ENCODE results near the gene HSD17B4.

Gene HSD17B4

GRCh38 chr5:119435436-119436132 is 16.7 kb upstream of the HSD17B4 start:
- peak; percentile 44 for TF ChIP-seq CTCF (IDR thresholded peaks at IDR 0.05)

GRCh38 chr5:119439140-119439631 is 13.1 kb upstream of the HSD17B4 start:
- TF ChIP-seq CTCF (IDR thresholded peaks at IDR 0.05): no peak

- no peak for TF ChIP-seq CTCF (IDR thresholded peaks at IDR 0.05)
Measured at GRCh38 chr5:119445544-119445943, 6.8 kb upstream of the HSD17B4 start.

GRCh38 chr5:119449882-119450281 is 2.4 kb upstream of the HSD17B4 start:
- TF ChIP-seq CTCF (IDR thresholded peaks at IDR 0.05): no peak

GRCh38 chr5:119451561-119451960 is 736 bp upstream of the HSD17B4 start:
- no peak for TF ChIP-seq CTCF (IDR thresholded peaks at IDR 0.05)

GRCh38 chr5:119452060-119452372 is 281 bp upstream of the HSD17B4 start:
- TF ChIP-seq CTCF (IDR thresholded peaks at IDR 0.05): no peak

- no peak for TF ChIP-seq CTCF (IDR thresholded peaks at IDR 0.05)
Measured at GRCh38 chr5:119453040-119453373, 710 bp downstream of the HSD17B4 start.

- no peak for TF ChIP-seq CTCF (IDR thresholded peaks at IDR 0.05)
Measured at GRCh38 chr5:119454171-119454570, 1.9 kb downstream of the HSD17B4 start.
